Measurements from ENCODE around the gene EME2. TPM values are rescaled to one million over a fixed set of nuclear protein-coding genes. Genes with fewer than 3 reads are reported as not detected.
A peak's percentile ranks its signal among the peaks of the same experiment; 100 is the strongest.

The EME2 gene
- total RNA-seq, 1 donor from 2014 or later = 19.2 TPM

GRCh38 chr16:1825381-1825863 is 52.8 kb downstream of the EME2 start:
- peak; percentile 45 for DNase-seq
- H3K4me3 ChIP-seq = peak overlapping the region; percentile 98
- intact Hi-C loops (cut with DNase I) = no loop called here

More at GRCh38 chr16:1825381-1825863, 52.8 kb downstream of the EME2 start:
- Histone ChIP-seq H3K9me3 (no peaks in the 10 kb centered on the region), H3K27me3 (no peaks in the 10 kb centered on the region), H3K4me1 (peaks cover 30% of the 10 kb centered on the region), H3K36me3 (peaks cover 27% of the 10 kb centered on the region), H3K27ac (peak overlapping the region; percentile 66)
- no peak for TF ChIP-seq CTCF (IDR thresholded peaks at IDR 0.05)
- no peak for ATAC-seq

Small RNA genes lying within 50 kb of the gene (microRNA-seq; reads per million reads assigned to microRNA genes)
- not detected for gene MIR3177 (ENCODE audit: borderline microRNAs expressed)

Other genes starting within 250 kb of the EME2 start
- gene TMEM204, start 239.1 kb upstream of the EME2 start, total RNA-seq = 69.2 TPM
- 38.4 TPM for gene IFT140, start 160.7 kb upstream of the EME2 start, total RNA-seq
- 21.4 TPM for gene CRAMP1, start 160.4 kb upstream of the EME2 start, total RNA-seq
- 44.8 TPM for gene JPT2, start 94.5 kb upstream of the EME2 start, total RNA-seq
- 77.3 TPM for gene MAPK8IP3, start 66.6 kb upstream of the EME2 start, total RNA-seq
- 67.2 TPM for gene NME3, start 1.3 kb upstream of the EME2 start, total RNA-seq
- 62.7 TPM for gene MRPS34, start 324 bp downstream of the EME2 start, total RNA-seq
- 43.0 TPM for gene SPSB3, start 9.8 kb downstream of the EME2 start, total RNA-seq
- gene NUBP2, start 10.2 kb downstream of the EME2 start, total RNA-seq = 38.9 TPM
- 2.5 TPM for gene IGFALS, start 20.9 kb downstream of the EME2 start, total RNA-seq
- 71.8 TPM for gene HAGH, start 54.0 kb downstream of the EME2 start, total RNA-seq
- 17.2 TPM for gene FAHD1, start 54.4 kb downstream of the EME2 start, total RNA-seq
- not detected for gene MEIOB, start 99.4 kb downstream of the EME2 start, total RNA-seq
- gene HS3ST6, start 145.6 kb downstream of the EME2 start, total RNA-seq = not detected
- gene MSRB1, start 170.4 kb downstream of the EME2 start, total RNA-seq = 28.8 TPM
- not detected for gene RPL3L, start 181.9 kb downstream of the EME2 start, total RNA-seq
- 86.7 TPM for gene NDUFB10, start 186.7 kb downstream of the EME2 start, total RNA-seq
- gene RPS2, start 192.0 kb downstream of the EME2 start, total RNA-seq = 1,490 TPM
- gene RNF151, start 194.0 kb downstream of the EME2 start, total RNA-seq = not detected
- 24.7 TPM for gene TBL3, start 199.2 kb downstream of the EME2 start, total RNA-seq
- gene NOXO1, start 208.7 kb downstream of the EME2 start, total RNA-seq = 1.8 TPM
- 23.1 TPM for gene GFER, start 211.4 kb downstream of the EME2 start, total RNA-seq
- 0.61 TPM for gene SYNGR3, start 217.2 kb downstream of the EME2 start, total RNA-seq
- gene ZNF598, start 237.0 kb downstream of the EME2 start, total RNA-seq = 38.2 TPM
- gene NPW, start 247.0 kb downstream of the EME2 start, total RNA-seq = not detected